Esophagus muscularis mucosa (tissue), 4 donors: ENCODE data around the gene ABHD17A. TPM values are rescaled to one million over a fixed set of nuclear protein-coding genes. Genes with fewer than 3 reads are reported as not detected.

Source experiments
- DNase-seq: peaks from one replicate; pipeline ENCODE4 v3.0.0-alpha.2; 2017; ENCODE audit errors: extremely low spot score
- H3K27ac ChIP-seq, 4 donors: fragments of 200-600 bp; sonication (generic); replicated peaks in 1 of 4; 1 replicate in 3 of 4; 2 replicates in 1 of 4; pipeline ENCODE4 v1.5.1; 2016 to 2019; ENCODE audit warnings: mild to moderate bottlenecking in 1 of 4
- H3K27me3 ChIP-seq, 4 donors: fragments of 200-600 bp; sonication (generic); one replicate each; pipeline versions ENCODE4 v1.5.1 to v1.6.0; 2016 to 2019
- H3K36me3 ChIP-seq, 4 donors: fragments of 200-600 bp; sonication (generic); one replicate each; pipeline ENCODE4 v1.5.1; 2016 to 2019
- H3K4me1 ChIP-seq, 4 donors: fragments of 200-600 bp; sonication (generic); one replicate each; pipeline ENCODE4 v1.5.1; 2016 to 2019
- H3K4me3 ChIP-seq, 4 donors: fragments of 200-600 bp; sonication (generic); 1 replicate in 2 of 4; 2 replicates in 2 of 4; pipeline ENCODE4 v1.5.1; 2016 to 2019; ENCODE audit warnings: mild to moderate bottlenecking in 4 of 4, moderate library complexity in 1 of 4
- H3K9me3 ChIP-seq, 4 donors: fragments of 200-600 bp; sonication (generic); 1 replicate in 3 of 4; 2 replicates in 1 of 4; pipeline ENCODE4 v1.5.1; 2016 to 2019
- EP300 ChIP-seq: sonication (generic); formaldehyde crosslinking; IDR thresholded peaks from one replicate; pipeline ENCODE4 v1.6.1; 2017; ENCODE audit warnings: antibody characterized with exemption
- POLR2A ChIP-seq: fragments of 450-650 bp; IDR thresholded peaks from one replicate; pipeline ENCODE4 v1.6.1; 2017; ENCODE audit warnings: antibody characterized with exemption, moderate library complexity, mild to moderate bottlenecking, low read depth
- POLR2AphosphoS5 ChIP-seq, 2 donors: sonication (generic); formaldehyde crosslinking; IDR thresholded peaks; one replicate each; pipeline ENCODE4 v1.6.1; 2017; ENCODE audit warnings: antibody characterized with exemption in 2 of 2
- WGBS: methylation state at CpG from one replicate; pipeline ENCODE4 v1.1.5; 2018; 5-methylcytosine and 5-hydroxymethylcytosine counted together
- intact Hi-C: fragments of 100-400 bp; cut with DNase I; formaldehyde crosslinking; loops from one replicate; pipeline ENCODE4 v1.15.1; 2023
- total RNA-seq, 4 donors: library from RNA; depleted of rRNA; stranded (reverse); fragments of >200 nt; gene quantifications; one replicate each; pipeline versions ENCODE4 v1.1.0 to v1.2.1, GENCODE V29; 2016
- TF ChIP-seq, protein P1 (sequence below), 3 experiments: fragments of 200-600 bp in 2 of 3; fragments of 450-650 bp in 1 of 3; sonication (generic) in 2 of 3; IDR thresholded peaks; one replicate each; pipeline ENCODE4 v1.5.1; 2017 to 2019; ENCODE audit warnings: antibody characterized with exemption in 3 of 3, mild to moderate bottlenecking in 2 of 3, moderate library complexity in 1 of 3

The ABHD17A gene
- total RNA-seq, 4 donors from 2014 or later, result 89.7 to 125 (median 102) TPM

DNA sequence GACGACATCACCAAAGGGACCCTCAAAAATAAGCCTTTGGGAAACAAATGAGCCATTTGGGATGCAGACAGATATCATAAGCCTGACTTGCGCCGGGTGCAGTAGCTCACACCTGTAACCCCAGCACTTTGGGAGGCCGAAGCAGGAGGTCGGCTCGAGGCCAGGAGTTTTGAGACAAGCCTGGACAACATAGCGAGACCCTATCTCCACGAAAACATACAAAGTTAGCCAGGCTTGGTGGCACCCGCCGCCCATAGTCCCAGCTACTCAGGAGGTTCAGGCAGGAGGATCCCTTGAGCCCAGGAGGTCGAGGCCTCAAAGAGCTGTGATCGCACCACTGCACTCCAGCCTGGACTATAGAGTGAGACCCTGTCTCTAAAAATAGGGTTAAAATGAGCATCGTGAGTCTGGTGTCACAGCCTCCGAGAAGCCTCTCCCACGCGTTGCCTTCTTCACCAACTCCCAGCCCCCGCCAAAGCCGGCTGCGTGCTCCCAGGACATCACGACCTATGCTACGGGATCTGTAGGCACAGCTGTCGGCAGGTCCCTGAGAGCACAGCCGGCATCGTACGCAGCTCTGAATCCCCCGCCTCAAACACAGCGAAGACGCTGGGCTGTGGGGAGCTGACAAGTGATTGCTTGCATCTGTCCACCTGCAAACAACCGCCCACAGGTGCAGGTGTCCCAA lies 38.6 kb downstream of the ABHD17A start:
- peaks cover 0 to 26% (median 7%) of the 10 kb centered on the region in 4 donors for H3K36me3 ChIP-seq
- DNase-seq, result no peak
- intact Hi-C loops, result no loop called here
- TF ChIP-seq EP300 (no peak), POLR2A (no peak), POLR2AphosphoS5 (IDR thresholded peaks at IDR 0.05) (no peak)
- TF ChIP-seq, protein P1, sequence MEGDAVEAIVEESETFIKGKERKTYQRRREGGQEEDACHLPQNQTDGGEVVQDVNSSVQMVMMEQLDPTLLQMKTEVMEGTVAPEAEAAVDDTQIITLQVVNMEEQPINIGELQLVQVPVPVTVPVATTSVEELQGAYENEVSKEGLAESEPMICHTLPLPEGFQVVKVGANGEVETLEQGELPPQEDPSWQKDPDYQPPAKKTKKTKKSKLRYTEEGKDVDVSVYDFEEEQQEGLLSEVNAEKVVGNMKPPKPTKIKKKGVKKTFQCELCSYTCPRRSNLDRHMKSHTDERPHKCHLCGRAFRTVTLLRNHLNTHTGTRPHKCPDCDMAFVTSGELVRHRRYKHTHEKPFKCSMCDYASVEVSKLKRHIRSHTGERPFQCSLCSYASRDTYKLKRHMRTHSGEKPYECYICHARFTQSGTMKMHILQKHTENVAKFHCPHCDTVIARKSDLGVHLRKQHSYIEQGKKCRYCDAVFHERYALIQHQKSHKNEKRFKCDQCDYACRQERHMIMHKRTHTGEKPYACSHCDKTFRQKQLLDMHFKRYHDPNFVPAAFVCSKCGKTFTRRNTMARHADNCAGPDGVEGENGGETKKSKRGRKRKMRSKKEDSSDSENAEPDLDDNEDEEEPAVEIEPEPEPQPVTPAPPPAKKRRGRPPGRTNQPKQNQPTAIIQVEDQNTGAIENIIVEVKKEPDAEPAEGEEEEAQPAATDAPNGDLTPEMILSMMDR (IDR thresholded peaks at IDR 0.05), result no peak
- peaks cover 53 to 74% (median 63%) of the 10 kb centered on the region in 4 donors for H3K4me1 ChIP-seq
- no peaks in the 10 kb centered on the region for H3K9me3 ChIP-seq
- H3K27me3 ChIP-seq, result peaks cover 0 to 6% (median 0%) of the 10 kb centered on the region in 4 donors
- WGBS, result 69% methylated on average over 27 of the region's 29 CpGs
- peak overlapping the region; percentile 100 for H3K4me3 ChIP-seq
- H3K27ac ChIP-seq, result no peak overlapping the region

DNA sequence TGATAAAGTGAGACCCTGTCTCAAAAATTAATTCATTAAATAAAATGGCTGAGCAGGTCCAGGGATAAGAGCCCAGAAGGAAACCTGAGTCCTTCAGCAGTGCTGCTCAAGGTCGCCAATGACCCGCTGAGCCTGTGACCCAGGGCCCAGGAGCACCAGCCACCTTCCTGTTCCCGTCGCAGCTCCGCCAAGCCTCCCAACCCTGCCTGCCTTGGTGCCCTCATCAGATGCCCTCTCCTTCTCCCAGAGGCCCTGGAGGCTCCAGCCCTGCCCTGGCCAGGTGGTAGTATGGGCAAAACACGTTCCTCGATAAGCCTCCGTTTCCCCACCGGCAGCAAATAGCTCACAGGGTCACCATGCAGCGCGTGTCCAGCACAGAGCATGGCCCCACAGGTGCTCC lies 39.7 kb downstream of the ABHD17A start:
- DNase-seq, result no peak
- Histone ChIP-seq H3K27ac (no peak overlapping the region), H3K4me3 (no peak overlapping the region), H3K27me3 (no peaks in the 10 kb centered on the region), H3K9me3 (no peaks in the 10 kb centered on the region), H3K4me1 (peaks cover 61 to 78% (median 70%) of the 10 kb centered on the region in 4 donors), H3K36me3 (peaks cover 0 to 26% (median 7%) of the 10 kb centered on the region in 4 donors)
- 87% methylated on average over 11 of the region's 11 CpGs for WGBS
- TF ChIP-seq POLR2AphosphoS5 (IDR thresholded peaks at IDR 0.05) (no peak), EP300 (no peak), POLR2A (no peak)
- TF ChIP-seq, protein P1 (IDR thresholded peaks at IDR 0.05), result no peak
- intact Hi-C loops, result no loop called here

DNA sequence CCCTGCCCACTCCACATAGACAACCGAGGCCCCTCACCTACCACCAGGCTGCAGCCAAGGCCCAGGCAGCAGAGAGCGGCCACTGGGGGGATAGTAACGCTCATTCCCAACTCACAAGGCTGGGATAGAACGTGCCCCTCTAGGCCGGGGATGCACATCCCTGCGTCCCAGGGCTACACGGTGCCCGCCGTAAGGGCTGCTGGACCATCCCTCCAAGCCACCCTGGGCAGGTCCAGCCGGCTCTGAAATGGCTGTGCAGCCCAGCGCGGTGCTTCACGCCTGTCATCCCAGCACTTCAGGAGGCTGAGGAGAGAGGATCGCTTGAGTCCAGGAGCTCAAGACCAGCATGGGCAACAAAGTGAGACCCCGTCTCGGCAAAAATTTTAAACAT lies 40.2 kb downstream of the ABHD17A start:
- 87% methylated on average over 8 of the region's 16 CpGs for WGBS
- intact Hi-C loops, result no loop called here
- peaks cover 66 to 84% (median 76%) of the 10 kb centered on the region in 4 donors for H3K4me1 ChIP-seq
- peaks cover 0 to 27% (median 7%) of the 10 kb centered on the region in 4 donors for H3K36me3 ChIP-seq
- H3K27me3 ChIP-seq, result no peaks in the 10 kb centered on the region
- TF ChIP-seq POLR2A (no peak), POLR2AphosphoS5 (IDR thresholded peaks at IDR 0.05) (no peak)
- TF ChIP-seq, protein P1 (IDR thresholded peaks at IDR 0.05), result no peak
- no peak for DNase-seq
- no peaks in the 10 kb centered on the region for H3K9me3 ChIP-seq
- no peak overlapping the region for H3K4me3 ChIP-seq
- H3K27ac ChIP-seq, result no peak overlapping the region

DNA sequence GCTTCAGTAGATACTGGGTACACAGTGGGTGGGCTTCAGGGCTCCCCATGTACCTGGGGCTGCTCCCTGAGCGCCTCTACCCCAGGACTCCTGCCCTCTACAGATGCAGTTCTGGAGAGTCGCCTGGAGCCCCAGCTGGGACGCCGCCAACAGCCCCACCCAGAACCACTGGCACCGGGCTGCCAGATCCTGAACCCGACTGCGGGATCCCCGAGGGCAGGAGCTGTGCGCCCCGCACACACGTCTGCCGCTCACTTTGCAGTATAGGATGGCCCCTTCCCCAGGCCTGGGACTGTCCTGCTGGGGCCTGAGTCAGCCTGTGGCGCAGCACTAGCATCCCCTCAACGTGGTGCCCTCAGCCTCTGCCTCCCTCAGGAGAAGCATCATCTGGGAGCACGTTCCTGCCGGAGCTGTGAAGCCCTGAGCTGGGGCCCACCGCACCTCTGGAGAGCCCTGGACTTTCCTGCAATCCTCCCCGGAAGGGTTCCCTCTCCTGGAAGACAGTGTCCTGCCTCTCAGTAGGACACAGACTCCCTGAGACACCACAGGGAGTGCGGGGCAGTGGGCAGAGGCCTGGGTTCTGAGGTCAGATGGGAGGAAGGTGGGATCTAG lies 40.7 kb downstream of the ABHD17A start:
- intact Hi-C loops, result no loop called here
- TF ChIP-seq, protein P1 (IDR thresholded peaks at IDR 0.05), result no peak
- no peak for TF ChIP-seq POLR2A
- H3K36me3 ChIP-seq, result peaks cover 0 to 32% (median 8%) of the 10 kb centered on the region in 4 donors
- WGBS, result 75% methylated on average over 13 of the region's 19 CpGs
- no peaks in the 10 kb centered on the region for H3K27me3 ChIP-seq
- H3K4me3 ChIP-seq, result no peak overlapping the region
- H3K27ac ChIP-seq, result no peak overlapping the region
- no peak for DNase-seq
- H3K9me3 ChIP-seq, result no peaks in the 10 kb centered on the region
- peaks cover 69 to 89% (median 81%) of the 10 kb centered on the region in 4 donors for H3K4me1 ChIP-seq
